Measurements from ENCODE around the gene ZNF132.
"Not testable (repeated sequence)": the region's sequence is repeated elsewhere in the genome, so short reads cannot be mapped to it uniquely, and the experiment has no call there.

Gene ZNF132

DNA sequence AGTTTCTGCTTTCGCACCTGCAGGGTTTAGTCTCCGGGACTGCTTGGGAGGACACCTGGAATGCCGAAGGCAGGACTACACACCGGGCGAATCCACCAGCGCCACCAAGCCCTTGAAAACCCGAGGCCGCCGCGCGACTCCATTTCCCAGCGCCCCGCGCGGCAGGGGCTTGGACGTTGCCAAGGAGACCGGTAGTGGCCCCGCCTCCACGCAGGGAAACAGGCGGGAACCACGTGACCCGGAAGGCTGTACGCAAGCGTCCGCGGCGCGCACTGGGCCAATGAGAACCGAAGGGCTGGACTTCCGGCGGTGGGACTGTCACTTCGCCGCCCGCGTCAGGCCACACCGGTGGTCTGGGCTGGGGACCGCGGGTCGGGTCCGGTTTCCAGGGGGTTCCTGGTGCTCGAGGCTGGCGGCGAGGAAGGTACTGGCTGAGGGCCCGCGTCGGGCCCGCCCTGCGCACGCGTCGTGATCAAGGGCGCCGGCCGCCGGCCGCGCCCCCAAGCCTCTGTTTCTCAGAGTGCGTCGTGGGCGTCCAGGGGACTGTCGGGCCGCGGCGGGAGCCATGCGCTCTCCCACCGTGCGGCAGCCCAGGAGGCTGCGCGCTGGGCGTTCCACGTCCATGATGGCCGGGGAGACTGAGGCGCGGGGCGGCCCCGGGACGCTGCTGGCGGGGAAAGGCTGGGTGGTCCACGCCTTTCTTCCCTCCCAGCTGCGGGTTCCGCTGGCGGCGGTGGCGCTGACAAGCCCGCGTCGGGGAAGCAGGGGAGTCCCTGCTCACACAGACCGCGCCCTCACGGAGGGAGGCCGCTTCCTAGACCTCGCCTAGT lies 27.0 kb upstream of the ZNF132 start, which contains the start of gene ZNF324:
ZNF324 (plus strand) TSS at position 321 of the 830 bp plus-strand sequence. CDS start 2,106 bp downstream, outside the sequence.
- DNase-seq = peak; percentile 97

- no peak for DNase-seq
Measured at GRCh38 chr19:58466089-58466759, 26.3 kb upstream of the ZNF132 start.

DNA sequence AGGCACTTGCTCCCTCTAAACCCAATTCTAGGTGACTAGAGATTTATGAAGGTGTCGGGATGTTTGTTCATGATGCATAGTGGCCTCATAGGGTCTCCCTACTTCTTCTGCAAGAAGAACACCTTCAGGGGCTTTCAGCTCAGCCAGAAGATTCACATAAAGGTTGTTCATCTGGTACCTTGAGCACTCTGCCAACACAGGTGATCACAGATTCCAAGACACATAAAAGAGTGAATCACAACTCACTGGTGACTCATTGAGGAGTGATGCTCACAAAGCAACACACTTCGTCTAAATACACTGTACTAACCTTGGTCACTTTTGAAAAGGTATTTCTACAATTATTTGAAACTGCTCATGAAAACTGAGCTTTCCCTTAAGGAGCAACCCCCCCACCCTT lies 20.1 kb upstream of the ZNF132 start:
- DNase-seq = no peak

DNA sequence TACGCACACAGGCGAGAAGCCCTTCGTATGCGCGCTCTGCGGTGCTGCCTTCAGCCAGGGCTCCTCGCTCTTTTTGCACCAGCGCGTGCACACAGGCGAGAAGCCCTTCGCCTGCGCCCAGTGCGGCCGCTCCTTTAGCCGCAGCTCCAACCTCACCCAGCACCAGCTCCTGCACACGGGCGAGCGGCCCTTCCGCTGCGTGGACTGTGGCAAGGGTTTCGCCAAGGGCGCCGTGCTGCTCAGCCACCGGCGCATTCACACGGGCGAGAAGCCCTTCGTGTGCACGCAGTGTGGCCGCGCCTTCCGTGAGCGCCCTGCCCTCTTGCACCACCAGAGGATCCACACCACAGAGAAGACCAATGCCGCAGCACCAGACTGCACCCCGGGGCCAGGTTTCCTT lies 16.2 kb upstream of the ZNF132 start:
- no peak for DNase-seq

DNA sequence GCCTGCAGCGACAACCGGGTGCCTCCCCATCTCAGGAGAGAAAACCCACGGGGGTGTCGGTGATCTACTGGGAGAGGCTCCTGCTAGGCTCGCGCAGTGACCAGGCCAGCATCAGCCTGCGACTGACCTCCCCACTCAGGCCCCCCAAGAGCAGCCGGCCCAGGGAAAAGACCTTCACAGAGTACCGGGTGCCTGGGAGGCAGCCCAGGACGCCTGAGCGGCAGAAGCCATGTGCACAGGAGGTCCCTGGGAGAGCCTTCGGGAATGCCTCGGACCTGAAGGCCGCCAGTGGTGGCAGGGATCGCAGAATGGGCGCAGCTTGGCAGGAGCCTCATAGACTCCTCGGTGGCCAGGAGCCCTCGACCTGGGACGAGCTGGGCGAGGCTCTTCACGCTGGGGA lies 15.4 kb upstream of the ZNF132 start:
- DNase-seq = no peak

DNA sequence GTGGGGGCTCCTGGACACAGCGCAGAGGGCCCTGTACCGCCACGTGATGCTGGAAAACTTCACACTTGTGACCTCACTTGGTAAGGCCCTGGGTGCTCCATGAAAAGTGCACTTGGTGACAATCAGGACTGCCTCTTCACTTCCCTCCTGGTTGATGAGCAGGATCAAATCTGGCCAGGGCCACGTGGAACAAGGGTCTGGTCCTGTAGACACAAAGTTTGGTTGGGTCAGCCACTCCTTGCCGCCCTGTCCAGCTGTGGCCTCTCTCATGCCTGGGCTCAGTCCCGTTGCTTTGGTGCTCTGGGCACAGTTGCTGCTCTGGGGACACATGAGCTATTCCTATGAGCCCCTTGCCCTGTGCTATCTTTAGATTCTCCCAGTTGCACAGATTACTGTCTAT lies 13.8 kb upstream of the ZNF132 start:
- no peak for DNase-seq

GRCh38 chr19:58451358-58452101 lies 11.6 kb upstream of the ZNF132 start, which contains the start of gene ZNF324B:
ZNF324B (plus strand) TSS chr19:58451622; CDS start chr19:58453702, 2,080 bp downstream.
- DNase-seq = peak; percentile 95 to 96

- DNase-seq = no peak
Measured at GRCh38 chr19:58450856-58451357, 11.0 kb upstream of the ZNF132 start.

GRCh38 chr19:58449980-58450379 lies 10.0 kb upstream of the ZNF132 start:
- not testable (repeated sequence) for DNase-seq

GRCh38 chr19:58448860-58449259 lies 8.9 kb upstream of the ZNF132 start:
- DNase-seq = not testable (repeated sequence)

- not testable (repeated sequence) for DNase-seq
Measured at GRCh38 chr19:58442986-58443385, 3.0 kb upstream of the ZNF132 start.

- no peak for DNase-seq
Measured at GRCh38 chr19:58440556-58440955, 603 bp upstream of the ZNF132 start.

GRCh38 chr19:58434217-58434616 lies 5.7 kb downstream of the ZNF132 start:
- no peak for DNase-seq

GRCh38 chr19:58429745-58430144 lies 10.2 kb downstream of the ZNF132 start:
- no peak for DNase-seq

DNA sequence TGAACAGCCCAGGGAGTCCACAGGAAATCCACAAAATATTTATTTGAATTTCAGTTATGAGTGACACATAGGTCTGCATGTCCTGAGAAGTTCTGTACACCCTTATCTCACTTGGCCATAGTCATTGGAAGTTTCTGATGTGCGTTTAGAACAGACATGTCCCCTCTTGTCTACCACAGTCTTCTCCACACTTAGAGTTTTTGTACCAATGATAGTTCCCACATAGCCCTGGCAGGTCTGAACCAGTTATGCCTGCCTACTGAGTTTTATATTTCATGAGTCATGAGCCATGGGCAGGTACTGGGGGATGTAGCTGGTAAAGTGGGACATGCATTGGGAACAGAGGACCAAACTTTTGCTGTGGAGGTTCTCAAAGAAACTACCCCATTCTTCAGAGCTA lies 11.3 kb downstream of the ZNF132 start:
- no peak for DNase-seq

DNA sequence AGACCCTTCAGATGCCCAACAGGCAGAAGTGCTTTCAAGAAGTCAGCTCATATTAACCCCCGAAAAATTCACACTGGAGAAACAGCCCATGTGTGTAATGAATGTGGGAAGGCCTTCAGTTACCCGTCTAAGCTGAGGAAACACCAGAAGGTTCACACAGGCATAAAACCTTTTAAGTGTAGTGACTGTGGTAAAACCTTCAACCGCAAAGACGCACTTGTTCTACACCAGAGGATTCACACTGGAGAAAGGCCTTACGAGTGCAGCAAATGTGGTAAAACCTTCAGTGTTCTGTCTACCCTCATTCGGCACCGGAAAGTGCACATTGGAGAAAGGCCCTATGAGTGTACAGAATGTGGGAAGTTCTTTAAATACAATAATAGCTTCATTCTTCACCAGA lies 22.9 kb downstream of the ZNF132 start:
- DNase-seq = no peak

GRCh38 chr19:58416604-58417003 lies 23.3 kb downstream of the ZNF132 start:
- DNase-seq = no peak

- DNase-seq = no peak
Measured at GRCh38 chr19:58409010-58409790, 30.8 kb downstream of the ZNF132 start.

GRCh38 chr19:58408152-58409009 lies 31.6 kb downstream of the ZNF132 start, which contains the start of gene ZNF584:
ZNF584 (plus strand) TSS chr19:58408649; CDS start chr19:58409148, 499 bp downstream.
- DNase-seq = peak; percentile 94

GRCh38 chr19:58407658-58408151 lies 32.2 kb downstream of the ZNF132 start:
- DNase-seq = no peak
